PC-3 (cell line): ENCODE measurements around the gene PRKN. TPM values are rescaled to one million over a fixed set of nuclear protein-coding genes. Genes with fewer than 3 reads are reported as not detected.

ENCODE experiments used
- ATAC-seq: fragments of 200-7000 bp; cut with Tn5 transposase; 2 replicates; pipeline ENCODE4 v1.9.1; 2020; ENCODE audit warnings: mild to moderate bottlenecking, moderate library complexity
- BruUV-seq: library from RNA; stranded (reverse); fragments of 400-500 nt; replicated peaks from 2 replicates; lab custom pipeline; 2021; lab: Mats Ljungman, UMichigan
- CTCF ChIA-PET: fragments of 300-600 bp; sonication (Branson Sonifier 250); formaldehyde crosslinking; loops from one replicate; lab custom pipeline; 2022; ENCODE audit warnings: antibody characterized with exemption; lab: Charles Lee
- POLR2A ChIA-PET: fragments of 300-600 bp; sonication (Branson Sonifier 250); formaldehyde crosslinking; loops from one replicate; lab custom pipeline; 2022; ENCODE audit warnings: antibody characterized with exemption; ENCODE audit not compliant: unreplicated experiment; lab: Charles Lee
- DNase-seq: peaks from one replicate; pipeline ENCODE4 v3.0.0-alpha.2; 2015
- H2AFZ ChIP-seq: fragments of 300-600 bp; sonication (generic); 2 replicates; pipeline ENCODE4 v1.6.0; 2016; ENCODE audit warnings: antibody characterized with exemption, low read length
- H3F3A ChIP-seq: fragments of 300-600 bp; sonication (generic); one replicate; pipeline ENCODE4 v1.6.0; 2017; ENCODE audit warnings: antibody characterized with exemption, low read length, control low read depth, mild to moderate bottlenecking; ENCODE audit not compliant: unreplicated experiment
- H3K27ac ChIP-seq: fragments of 300-600 bp; sonication (generic); 2 replicates; pipeline ENCODE4 v1.5.1; 2016; ENCODE audit warnings: mild to moderate bottlenecking, low read length
- H3K27me3 ChIP-seq: fragments of 300-600 bp; sonication (generic); 2 replicates; pipeline ENCODE4 v1.6.1; 2016; ENCODE audit warnings: low read length, mixed read lengths
- H3K36me3 ChIP-seq: fragments of 300-600 bp; sonication (generic); 2 replicates; pipeline ENCODE4 v1.6.1; 2016; ENCODE audit warnings: low read depth, mixed run types, low read length, mixed read lengths
- H3K4me1 ChIP-seq: fragments of 300-600 bp; sonication (generic); 2 replicates; pipeline ENCODE4 v1.5.1; 2016; ENCODE audit warnings: low read length; ENCODE audit not compliant: insufficient read depth
- H3K4me2 ChIP-seq: fragments of 300-600 bp; sonication (generic); 2 replicates; pipeline ENCODE4 v1.6.0; 2016; ENCODE audit warnings: low read length
- H3K4me3 ChIP-seq: fragments of 300-600 bp; sonication (generic); 2 replicates; pipeline ENCODE4 v1.5.1; 2016; ENCODE audit warnings: mild to moderate bottlenecking, low read length, mixed read lengths
- H3K79me2 ChIP-seq: fragments of 300-600 bp; sonication (generic); 2 replicates; pipeline ENCODE4 v1.6.1; 2017; ENCODE audit warnings: low read length, mixed read lengths
- H3K9ac ChIP-seq: fragments of 300-600 bp; sonication (generic); 2 replicates; pipeline ENCODE4 v1.6.0; 2016; ENCODE audit warnings: mild to moderate bottlenecking, low read length
- H3K9me2 ChIP-seq: fragments of 300-600 bp; sonication (generic); replicated peaks from 2 replicates; pipeline ENCODE4 v1.6.1; 2016; ENCODE audit warnings: mixed run types, low read length, mixed read lengths
- H3K9me3 ChIP-seq: fragments of 300-600 bp; sonication (generic); 2 replicates; pipeline ENCODE4 v1.6.1; 2016; ENCODE audit warnings: low read length, mixed read lengths
- H4K20me1 ChIP-seq: fragments of 300-600 bp; sonication (generic); 2 replicates; pipeline ENCODE4 v1.6.1; 2016; ENCODE audit warnings: low read length, mixed read lengths
- CTCF ChIP-seq: fragments of 300-600 bp; sonication (generic); conservative IDR thresholded peaks from 2 replicates; pipeline ENCODE4 v1.5.1; 2017; ENCODE audit warnings: antibody characterized with exemption, low read depth, mild to moderate bottlenecking, low read length
- EZH2 ChIP-seq: fragments of 300-600 bp; sonication (generic); IDR thresholded peaks from one replicate; pipeline ENCODE4 v1.6.1; 2017; ENCODE audit warnings: antibody characterized with exemption, mild to moderate bottlenecking, low read length; ENCODE audit not compliant: unreplicated experiment
- EZH2phosphoT487 ChIP-seq: fragments of 300-600 bp; sonication (generic); IDR thresholded peaks from 2 replicates; pipeline ENCODE4 v1.6.1; 2018; ENCODE audit warnings: mild to moderate bottlenecking, antibody characterized with exemption, low read length, borderline replicate concordance
- intact Hi-C: fragments of 100-400 bp; cut with micrococcal nuclease; formaldehyde crosslinking; loops from 2 replicates; pipeline ENCODE4 v1.9.0; 2023
- total RNA-seq: library from RNA; depleted of rRNA; stranded (reverse); fragments of >200 nt; gene quantifications from 2 replicates; pipeline ENCODE4 v1.2.3, GENCODE V29; 2014

Gene PRKN
- total RNA-seq, 1 experiment from 2014 or later: not detected

GRCh38 chr6:162572240-162572639 lies 155.3 kb downstream of the PRKN start:
- Histone ChIP-seq H3K4me1 (no peaks in the 10 kb centered on the region), H3F3A (no peaks in the 10 kb centered on the region), H3K9ac (no peak overlapping the region), H3K4me2 (no peak overlapping the region), H3K9me2 (no peaks in the 10 kb centered on the region), H4K20me1 (no peaks in the 10 kb centered on the region), H3K36me3 (no peaks in the 10 kb centered on the region), H3K79me2 (no peaks in the 10 kb centered on the region), H3K9me3 (no peaks in the 10 kb centered on the region), H2AFZ (no peak overlapping the region), H3K27me3 (no peaks in the 10 kb centered on the region), H3K4me3 (no peak overlapping the region), H3K27ac (no peak overlapping the region)
- ATAC-seq: no peak
- DNase-seq: no peak
- intact Hi-C loops: no loop called here
- CTCF ChIA-PET: no interaction called here
- TF ChIP-seq EZH2phosphoT487 (no peak), EZH2 (no peak), CTCF (no peak)
- POLR2A ChIA-PET: interaction anchor here (0.6 to 0.8 kb wide), 2 partner anchors 277 to 1009 kb away, joined by 3 to 4 read pairs; no protein-coding TSS in a partner anchor
- BruUV-seq: no TSS peak

DNA sequence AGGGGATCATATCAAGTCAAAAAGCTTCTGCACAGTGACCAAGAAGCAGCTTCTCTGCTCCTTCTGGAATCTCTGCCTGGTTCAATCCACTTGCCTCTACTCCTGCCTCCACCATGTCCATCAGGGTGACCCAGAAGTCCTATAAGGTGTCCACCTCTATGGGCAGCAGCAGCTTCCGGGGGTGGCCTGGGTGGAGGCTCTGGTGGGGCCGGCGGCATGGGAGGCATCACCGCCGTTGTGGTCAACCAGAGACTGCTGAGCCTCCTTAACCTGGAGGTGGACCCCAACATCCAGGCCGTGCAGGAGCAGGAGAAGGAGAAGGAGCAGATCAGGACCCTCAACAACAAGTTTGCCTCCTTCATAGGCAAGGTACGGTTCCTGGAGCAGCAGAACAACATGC lies 159.3 kb downstream of the PRKN start:
- no peak overlapping the region for H3K9ac ChIP-seq
- no peaks in the 10 kb centered on the region for H3K27me3 ChIP-seq
- no peaks in the 10 kb centered on the region for H3K9me3 ChIP-seq
- BruUV-seq: no TSS peak
- ChIA-PET POLR2A (no interaction called here), CTCF (no interaction called here)
- ATAC-seq: no peak
- no peaks in the 10 kb centered on the region for H3K9me2 ChIP-seq
- no peak overlapping the region for H3K4me2 ChIP-seq
- no peaks in the 10 kb centered on the region for H3K36me3 ChIP-seq
- no peak overlapping the region for H3K4me3 ChIP-seq
- no peaks in the 10 kb centered on the region for H4K20me1 ChIP-seq
- intact Hi-C loops: no loop called here
- no peak overlapping the region for H3K27ac ChIP-seq
- H3K79me2 ChIP-seq: no peaks in the 10 kb centered on the region
- DNase-seq: no peak
- no peak overlapping the region for H2AFZ ChIP-seq
- TF ChIP-seq EZH2phosphoT487 (no peak), EZH2 (no peak), CTCF (no peak)
- no peaks in the 10 kb centered on the region for H3K4me1 ChIP-seq
- no peaks in the 10 kb centered on the region for H3F3A ChIP-seq

DNA sequence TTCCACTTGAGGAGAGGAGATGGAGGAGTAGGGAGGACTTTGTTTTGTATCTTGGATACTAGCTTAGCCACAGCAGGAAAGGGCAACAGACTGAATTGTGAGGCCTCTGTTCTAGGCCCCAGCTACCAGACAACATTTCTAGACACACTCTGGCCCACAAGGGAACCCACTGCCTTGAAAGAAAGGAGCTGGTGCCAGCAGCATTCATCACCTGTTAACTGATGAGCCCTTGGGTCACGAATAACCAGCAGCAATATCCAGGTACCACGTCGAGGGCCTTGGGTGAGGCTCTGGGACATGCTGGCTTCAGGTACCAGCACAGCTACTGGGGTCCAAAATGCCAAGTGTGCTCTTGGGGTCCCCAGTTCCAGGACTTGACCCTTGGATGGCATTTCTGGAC lies 165.5 kb downstream of the PRKN start:
- POLR2A ChIA-PET: no interaction called here
- H3K27ac ChIP-seq: no peak overlapping the region
- H3K9ac ChIP-seq: no peak overlapping the region
- no peak overlapping the region for H3K4me3 ChIP-seq
- no peaks in the 10 kb centered on the region for H3K4me1 ChIP-seq
- no TSS peak for BruUV-seq
- DNase-seq (no peak), ATAC-seq (no peak)
- no peaks in the 10 kb centered on the region for H3F3A ChIP-seq
- no peak overlapping the region for H3K4me2 ChIP-seq
- H3K9me2 ChIP-seq: no peaks in the 10 kb centered on the region
- intact Hi-C loops: no loop called here
- CTCF ChIA-PET: no interaction called here
- H3K9me3 ChIP-seq: no peaks in the 10 kb centered on the region
- H4K20me1 ChIP-seq: no peaks in the 10 kb centered on the region
- no peaks in the 10 kb centered on the region for H3K36me3 ChIP-seq
- no peaks in the 10 kb centered on the region for H3K27me3 ChIP-seq
- no peak for TF ChIP-seq EZH2phosphoT487
- no peak for TF ChIP-seq CTCF
- no peak overlapping the region for H2AFZ ChIP-seq
- no peaks in the 10 kb centered on the region for H3K79me2 ChIP-seq
